GM23248 (cell line): ENCODE measurements around the gene CMYA5. TPM values are rescaled to one million over a fixed set of nuclear protein-coding genes. Genes with fewer than 3 reads are reported as not detected.

Source experiments
- DNase-seq: peaks from one replicate; pipeline ENCODE4 v3.0.0-alpha.2; 2015
- H2AFZ ChIP-seq: fragments of 200-600 bp; sonication (generic); 2 replicates; pipeline ENCODE4 v1.6.1; 2016; ENCODE audit warnings: antibody characterized with exemption
- H3F3A ChIP-seq: fragments of 200-600 bp; sonication (generic); 2 replicates; pipeline ENCODE4 v1.6.1; 2016; ENCODE audit warnings: mild to moderate bottlenecking, antibody characterized with exemption, mixed run types; ENCODE audit not compliant: insufficient read depth
- H3K27ac ChIP-seq: fragments of 200-600 bp; sonication (generic); 2 replicates; pipeline ENCODE4 v1.5.1; 2016; ENCODE audit warnings: mild to moderate bottlenecking
- H3K27me3 ChIP-seq: fragments of 200-600 bp; sonication (generic); replicated peaks from 2 replicates; pipeline ENCODE4 v1.6.1; 2016; ENCODE audit warnings: mild to moderate bottlenecking; ENCODE audit not compliant: insufficient read depth
- H3K36me3 ChIP-seq: fragments of 200-600 bp; sonication (generic); 2 replicates; pipeline ENCODE4 v1.6.1; 2016; ENCODE audit warnings: low read depth, mild to moderate bottlenecking
- H3K4me1 ChIP-seq: fragments of 200-600 bp; sonication (generic); 2 replicates; pipeline ENCODE4 v1.6.1; 2016; ENCODE audit warnings: mild to moderate bottlenecking; ENCODE audit not compliant: insufficient read depth
- H3K4me2 ChIP-seq: fragments of 200-600 bp; sonication (generic); one replicate; pipeline ENCODE4 v1.6.1; 2016; ENCODE audit warnings: mild to moderate bottlenecking; ENCODE audit not compliant: unreplicated experiment
- H3K4me3 ChIP-seq: fragments of 200-600 bp; sonication (generic); 2 replicates; pipeline ENCODE4 v1.5.1; 2016; ENCODE audit warnings: mild to moderate bottlenecking
- H3K79me2 ChIP-seq: fragments of 200-600 bp; sonication (generic); 2 replicates; pipeline ENCODE4 v1.6.1; 2016; ENCODE audit warnings: mild to moderate bottlenecking; ENCODE audit not compliant: insufficient read depth
- H3K9ac ChIP-seq: fragments of 200-600 bp; sonication (generic); 2 replicates; pipeline ENCODE4 v1.6.1; 2016; ENCODE audit warnings: mild to moderate bottlenecking
- H3K9me2 ChIP-seq: fragments of 200-600 bp; sonication (generic); 2 replicates; pipeline ENCODE4 v1.6.1; 2016; ENCODE audit warnings: mixed run types, mild to moderate bottlenecking, moderate library complexity; ENCODE audit not compliant: insufficient read depth
- H3K9me3 ChIP-seq: fragments of 200-600 bp; sonication (generic); one replicate; pipeline ENCODE4 v1.6.1; 2017; ENCODE audit warnings: low read depth
- H4K20me1 ChIP-seq: fragments of 200-600 bp; sonication (generic); 2 replicates; pipeline ENCODE4 v1.6.0; 2016; ENCODE audit not compliant: insufficient read depth
- EZH2 ChIP-seq: fragments of 200-600 bp; sonication (generic); IDR thresholded peaks from 2 replicates; pipeline ENCODE4 v1.6.1; 2018; ENCODE audit warnings: antibody characterized with exemption, mild to moderate bottlenecking; ENCODE audit not compliant: insufficient read depth, poor library complexity, severe bottlenecking
- EZH2phosphoT487 ChIP-seq: fragments of 200-600 bp; sonication (generic); IDR thresholded peaks from 2 replicates; pipeline ENCODE4 v1.6.1; 2018; ENCODE audit warnings: antibody characterized with exemption, moderate library complexity, mild to moderate bottlenecking, low read depth; ENCODE audit not compliant: insufficient read depth
- WGBS, 2 experiments: methylation state at CpG; one replicate each; pipeline ENCODE4 v1.1.6; 2015 to 2017; ENCODE audit warnings: low lambda C conversion rate in 2 of 2, low coverage in 1 of 2; ENCODE audit errors: missing lambda C conversion rate in 2 of 2; 5-methylcytosine and 5-hydroxymethylcytosine counted together
- in situ Hi-C: fragments of 300-500 bp; cut with MboI; formaldehyde crosslinking; loops from 2 replicates; pipeline ENCODE4 v1.15.0; 2020
- polyA plus RNA-seq: library from polyadenylated mRNA; unstranded; fragments of >200 nt; fragmentation: Nextera tagmentation; extraction: Ambion mirVana; gene quantifications from 2 replicates; pipeline ENCODE4 v1.2.1, GENCODE V29; 2016
- total RNA-seq: library from RNA; depleted of rRNA; stranded (reverse); fragments of >200 nt; shearing (Covaris generic); gene quantifications from 2 replicates; pipeline ENCODE4 v1.2.3, GENCODE V29; 2014

CMYA5 gene
- total and polyA plus RNA-seq, 2 experiments from 2014 or later, result 0.36 to 0.97 TPM

GRCh38 chr5:79793722-79794121 lies 104.1 kb downstream of the CMYA5 start:
- in situ Hi-C loops, result no loop called here

GRCh38 chr5:79794347-79794746 lies 104.7 kb downstream of the CMYA5 start:
- Histone ChIP-seq H3K9ac (no peak overlapping the region), H3F3A (no peaks in the 10 kb centered on the region), H3K27me3 (no peaks in the 10 kb centered on the region), H4K20me1 (no peaks in the 10 kb centered on the region), H3K4me2 (no peak overlapping the region), H2AFZ (no peak overlapping the region), H3K79me2 (no peaks in the 10 kb centered on the region), H3K4me1 (no peaks in the 10 kb centered on the region), H3K27ac (no peak overlapping the region), H3K36me3 (no peaks in the 10 kb centered on the region), H3K9me2 (no peaks in the 10 kb centered on the region), H3K4me3 (no peak overlapping the region), H3K9me3 (no peaks in the 10 kb centered on the region)
- WGBS, 2 experiments, result 95 to 96% methylated on average over 3 of the region's 3 CpGs
- TF ChIP-seq EZH2phosphoT487 (no peak), EZH2 (no peak)
- no peak for DNase-seq
- in situ Hi-C loops, result no loop called here

More at GRCh38 chr5:79793722-79794121, 104.1 kb downstream of the CMYA5 start:
- TF ChIP-seq EZH2 (no peak), EZH2phosphoT487 (no peak)
- Histone ChIP-seq H3K4me3 (no peak overlapping the region), H3K9ac (no peak overlapping the region), H3K4me2 (no peak overlapping the region), H3K9me2 (no peaks in the 10 kb centered on the region), H3K27me3 (no peaks in the 10 kb centered on the region), H4K20me1 (no peaks in the 10 kb centered on the region), H3K4me1 (no peaks in the 10 kb centered on the region), H3F3A (no peaks in the 10 kb centered on the region), H3K9me3 (no peaks in the 10 kb centered on the region), H3K27ac (no peak overlapping the region), H3K79me2 (no peaks in the 10 kb centered on the region), H3K36me3 (no peaks in the 10 kb centered on the region), H2AFZ (no peak overlapping the region)
- no peak for DNase-seq

- Histone ChIP-seq H4K20me1 (no peaks in the 10 kb centered on the region), H3K36me3 (no peaks in the 10 kb centered on the region), H3K27ac (no peak overlapping the region), H3F3A (no peaks in the 10 kb centered on the region), H3K4me2 (no peak overlapping the region), H3K9me2 (no peaks in the 10 kb centered on the region), H3K79me2 (no peaks in the 10 kb centered on the region), H3K9ac (no peak overlapping the region), H3K9me3 (no peaks in the 10 kb centered on the region), H3K4me3 (no peak overlapping the region), H2AFZ (no peak overlapping the region), H3K4me1 (no peaks in the 10 kb centered on the region), H3K27me3 (no peaks in the 10 kb centered on the region)
- WGBS, 2 experiments, result 69 to 73% methylated on average over 8 of the region's 8 CpGs
- no peak for TF ChIP-seq EZH2phosphoT487
- no peak for TF ChIP-seq EZH2
- peak; percentile 23 for DNase-seq
- in situ Hi-C loops, result no loop called here
These were observed 106.2 kb downstream of the CMYA5 start for GRCh38 chr5:79795764-79796398.

- WGBS, 2 experiments, result 96 to 97% methylated on average over 7 of the region's 7 CpGs
- TF ChIP-seq EZH2 (no peak), EZH2phosphoT487 (no peak)
These were observed 109.4 kb downstream of the CMYA5 start for GRCh38 chr5:79798893-79799590.

More at GRCh38 chr5:79798893-79799590, 109.4 kb downstream of the CMYA5 start:
- no peaks in the 10 kb centered on the region for H3K9me3 ChIP-seq
- no peak for DNase-seq
- H3K4me2 ChIP-seq, result no peak overlapping the region
- H3K9ac ChIP-seq, result no peak overlapping the region
- H3K79me2 ChIP-seq, result no peaks in the 10 kb centered on the region
- no peaks in the 10 kb centered on the region for H4K20me1 ChIP-seq
- in situ Hi-C loops, result no loop called here
- H3K27me3 ChIP-seq, result no peaks in the 10 kb centered on the region
- no peak overlapping the region for H2AFZ ChIP-seq
- H3K9me2 ChIP-seq, result no peaks in the 10 kb centered on the region
- H3K4me1 ChIP-seq, result no peaks in the 10 kb centered on the region
- no peaks in the 10 kb centered on the region for H3F3A ChIP-seq
- H3K36me3 ChIP-seq, result no peaks in the 10 kb centered on the region
- no peak overlapping the region for H3K4me3 ChIP-seq
- H3K27ac ChIP-seq, result no peak overlapping the region
